Activated CD8-positive, alpha-beta memory T cell treated with anti-CD3 and anti-CD28 coated beads for 36 hours (primary cell): ENCODE data around the gene ZEB2. TPM values are rescaled to one million over a fixed set of nuclear protein-coding genes. Genes with fewer than 3 reads are reported as not detected.

Experiments used
- CTCF ChIA-PET: fragments of 350-600 bp; sonication (Branson Sonifier 250); formaldehyde crosslinking; loops from one replicate; lab custom pipeline; 2021; ENCODE audit warnings: antibody characterized with exemption; lab: Charles Lee
- POLR2A ChIA-PET: fragments of 350-600 bp; sonication (Branson Sonifier 250); formaldehyde crosslinking; loops from one replicate; lab custom pipeline; 2021; ENCODE audit warnings: antibody characterized with exemption; lab: Charles Lee
- total RNA-seq, 2 experiments: library from RNA; stranded (reverse); gene quantifications; one replicate each; pipeline ENCODE4 v1.2.3, GENCODE V29; 2021

Gene ZEB2
- total RNA-seq, 2 experiments from 2014 or later: 35.0 to 37.2 TPM

GRCh38 chr2:144426355-144426754 is 93.6 kb downstream of the ZEB2 start:
- POLR2A ChIA-PET: no interaction called here

GRCh38 chr2:144424559-144425240 is 95.2 kb downstream of the ZEB2 start:
- CTCF ChIA-PET: no interaction called here
- POLR2A ChIA-PET: no interaction called here

More at GRCh38 chr2:144426355-144426754, 93.6 kb downstream of the ZEB2 start:
- CTCF ChIA-PET: interaction anchor here (0.7 kb wide), 1 partner anchor 533 kb away, joined by 3 read pairs; no protein-coding TSS in a partner anchor

GRCh38 chr2:144421606-144422510 is 98.1 kb downstream of the ZEB2 start:
- ChIA-PET CTCF (no interaction called here), POLR2A (interaction anchor here (0.7 kb wide), 1 partner anchor 87 kb away, joined by 8 read pairs; no protein-coding TSS in a partner anchor)

- CTCF ChIA-PET: no interaction called here
- POLR2A ChIA-PET: no interaction called here
Observed at GRCh38 chr2:144419218-144419617, 100.7 kb downstream of the ZEB2 start.

- POLR2A ChIA-PET: no interaction called here
- CTCF ChIA-PET: interaction anchor here (0.6 kb wide), 2 partner anchors 100 to 140 kb away, joined by 3 to 6 read pairs; no protein-coding TSS in a partner anchor
Observed at GRCh38 chr2:144415386-144415785, 104.5 kb downstream of the ZEB2 start.

- POLR2A ChIA-PET: interaction anchor here (0.7 kb wide), 1 partner anchor 16 kb away, joined by 3 read pairs; no protein-coding TSS in a partner anchor
- CTCF ChIA-PET: no interaction called here
Observed at GRCh38 chr2:144414324-144414845, 105.5 kb downstream of the ZEB2 start.

GRCh38 chr2:144412709-144413108 is 107.2 kb downstream of the ZEB2 start:
- ChIA-PET POLR2A (no interaction called here), CTCF (no interaction called here)

GRCh38 chr2:144411473-144411872 is 108.4 kb downstream of the ZEB2 start:
- POLR2A ChIA-PET: no interaction called here
- CTCF ChIA-PET: no interaction called here

- POLR2A ChIA-PET: no interaction called here
- CTCF ChIA-PET: interaction anchor here (1.0 kb wide), 1 partner anchor 11 kb away, joined by 3 read pairs; no protein-coding TSS in a partner anchor
Observed at GRCh38 chr2:144409241-144409640, 110.7 kb downstream of the ZEB2 start.

GRCh38 chr2:144407262-144407661 is 112.7 kb downstream of the ZEB2 start:
- ChIA-PET CTCF (no interaction called here), POLR2A (no interaction called here)

GRCh38 chr2:144405982-144406788 is 113.7 kb downstream of the ZEB2 start:
- POLR2A ChIA-PET: interaction anchor here (0.7 kb wide), 1 partner anchor 49 kb away, joined by 4 read pairs; no protein-coding TSS in a partner anchor
- CTCF ChIA-PET: no interaction called here

- ChIA-PET POLR2A (interaction anchor here (0.7 kb wide), 1 partner anchor 50 kb away, joined by 4 read pairs; no protein-coding TSS in a partner anchor), CTCF (no interaction called here)
Observed at GRCh38 chr2:144405321-144405720, 114.6 kb downstream of the ZEB2 start.

- ChIA-PET POLR2A (no interaction called here), CTCF (no interaction called here)
Observed at GRCh38 chr2:144404586-144405314, 115.2 kb downstream of the ZEB2 start.

- CTCF ChIA-PET: no interaction called here
- POLR2A ChIA-PET: no interaction called here
Observed at GRCh38 chr2:144403933-144404332, 116.0 kb downstream of the ZEB2 start.

- ChIA-PET CTCF (no interaction called here), POLR2A (no interaction called here)
Observed at GRCh38 chr2:144402251-144402650, 117.7 kb downstream of the ZEB2 start.

- POLR2A ChIA-PET: no interaction called here
- CTCF ChIA-PET: no interaction called here
Observed at GRCh38 chr2:144401036-144401435, 118.9 kb downstream of the ZEB2 start.

GRCh38 chr2:144396318-144396717 is 123.6 kb downstream of the ZEB2 start:
- ChIA-PET POLR2A (interaction anchor here (1.0 kb wide), 1 partner anchor 20 kb away, joined by 3 read pairs; no protein-coding TSS in a partner anchor), CTCF (no interaction called here)

- CTCF ChIA-PET: no interaction called here
Observed at GRCh38 chr2:144390424-144391020, 129.4 kb downstream of the ZEB2 start.

More at GRCh38 chr2:144390424-144391020, 129.4 kb downstream of the ZEB2 start:
- POLR2A ChIA-PET: no interaction called here
